HEK293T (cell line): Measurements from ENCODE around the gene ADAR.

Experiments used
- CTCF ChIA-PET: fragments of 350-600 bp; formaldehyde crosslinking; extraction: SDS; loops from one replicate; lab custom pipeline; 2021; ENCODE audit warnings: antibody characterized with exemption, inconsistent platforms; lab: Yijun Ruan, JAX
- POLR2A ChIA-PET: fragments of 350-600 bp; formaldehyde crosslinking; extraction: SDS; loops from one replicate; lab custom pipeline; 2020; ENCODE audit warnings: antibody characterized with exemption, inconsistent platforms; lab: Yijun Ruan, JAX
- DNase-seq: peaks from one replicate; pipeline ENCODE4 v3.0.0; 2012; ENCODE audit warnings: mixed read lengths; ENCODE audit errors: extremely low spot score
- ARNT ChIP-seq: fragments of 450-650 bp; IDR thresholded peaks from 2 replicates; pipeline ENCODE4 v1.6.1; 2017; ENCODE audit warnings: mild to moderate bottlenecking
- BHLHE40 ChIP-seq: fragments of 450-650 bp; IDR thresholded peaks from 2 replicates; pipeline ENCODE4 v1.6.1; 2016; ENCODE audit warnings: mild to moderate bottlenecking, moderate library complexity, borderline replicate concordance
- CTBP1 ChIP-seq: fragments of 450-650 bp; IDR thresholded peaks from 2 replicates; pipeline ENCODE4 v1.6.1; 2016; ENCODE audit warnings: borderline replicate concordance
- ELF4 ChIP-seq: fragments of 450-650 bp; IDR thresholded peaks from 2 replicates; pipeline ENCODE4 v1.6.1; 2017; ENCODE audit warnings: antibody characterized with exemption
- FOXA1 ChIP-seq: fragments of 450-650 bp; IDR thresholded peaks from 2 replicates; pipeline ENCODE4 v1.6.1; 2016; ENCODE audit warnings: mild to moderate bottlenecking
- FOXK2 ChIP-seq: fragments of 450-650 bp; IDR thresholded peaks from 2 replicates; pipeline ENCODE4 v1.6.1; 2016; ENCODE audit warnings: mild to moderate bottlenecking
- FOXM1 ChIP-seq: fragments of 450-650 bp; IDR thresholded peaks from 2 replicates; pipeline ENCODE4 v1.6.1; 2017; ENCODE audit warnings: mild to moderate bottlenecking, borderline replicate concordance
- HDGF ChIP-seq: fragments of 450-650 bp; IDR thresholded peaks from 2 replicates; pipeline ENCODE4 v1.6.1; 2017; ENCODE audit warnings: antibody characterized with exemption, borderline replicate concordance
- L3MBTL2 ChIP-seq: fragments of 450-650 bp; conservative IDR thresholded peaks from 2 replicates; pipeline ENCODE4 v1.6.1; 2016; ENCODE audit warnings: mild to moderate bottlenecking
- LEF1 ChIP-seq: fragments of 450-650 bp; IDR thresholded peaks from 2 replicates; pipeline ENCODE4 v1.6.1; 2017; ENCODE audit warnings: mild to moderate bottlenecking, borderline replicate concordance
- NFRKB ChIP-seq: fragments of 450-650 bp; IDR thresholded peaks from 2 replicates; pipeline ENCODE4 v1.6.1; 2016; ENCODE audit warnings: mild to moderate bottlenecking, moderate library complexity
- PKNOX1 ChIP-seq: fragments of 450-650 bp; IDR thresholded peaks from 2 replicates; pipeline ENCODE4 v1.6.1; 2016
- SP1 ChIP-seq: fragments of 450-650 bp; IDR thresholded peaks from 2 replicates; pipeline ENCODE4 v1.6.1; 2017
- SUZ12 ChIP-seq: fragments of 450-650 bp; IDR thresholded peaks from 2 replicates; pipeline ENCODE4 v1.6.1; 2016; ENCODE audit warnings: mild to moderate bottlenecking
- TARDBP ChIP-seq: fragments of 450-650 bp; IDR thresholded peaks from 2 replicates; pipeline ENCODE4 v1.6.1; 2016
- ZNF384 ChIP-seq: fragments of 450-650 bp; IDR thresholded peaks from 2 replicates; pipeline ENCODE4 v1.6.1; 2016

The ADAR gene

GRCh38 chr1:154575147-154575927 is 32.6 kb downstream of the ADAR start:
- TF ChIP-seq ARNT (no peak), FOXK2 (no peak), PKNOX1 (no peak), NFRKB (no peak), L3MBTL2 (no peak)
- ChIA-PET POLR2A (interaction anchor here (1.7 kb wide), 1 partner anchor 15 kb away, joined by 3 read pairs; no protein-coding TSS in a partner anchor), CTCF (interaction anchor here (1.2 kb wide), 1 partner anchor 15 kb away, joined by 5 read pairs; no protein-coding TSS in a partner anchor)
- DNase-seq: no peak

- POLR2A ChIA-PET: no interaction called here
- no peak for DNase-seq
- CTCF ChIA-PET: interaction anchor here (1.2 kb wide), 1 partner anchor 15 kb away, joined by 5 read pairs; no protein-coding TSS in a partner anchor
- TF ChIP-seq TARDBP (no peak), ARNT (no peak), CTBP1 (no peak), FOXK2 (no peak), PKNOX1 (no peak), NFRKB (no peak), FOXA1 (no peak), SP1 (no peak), LEF1 (no peak), HDGF (no peak), L3MBTL2 (no peak), ELF4 (no peak), SUZ12 (no peak), ZNF384 (no peak), FOXM1 (no peak), BHLHE40 (no peak)
Observed at GRCh38 chr1:154574716-154575115, 33.3 kb downstream of the ADAR start.

- no peak for DNase-seq
- ChIA-PET POLR2A (interaction anchor here (1.1 kb wide), 1 partner anchor 13 kb away, joined by 6 read pairs; no protein-coding TSS in a partner anchor), CTCF (interaction anchor here (1.1 kb wide), 1 partner anchor 13 kb away, joined by 7 read pairs; no protein-coding TSS in a partner anchor)
- no peak for TF ChIP-seq HDGF
- no peak for TF ChIP-seq SP1
- TF ChIP-seq NFRKB: no peak
- no peak for TF ChIP-seq BHLHE40
- no peak for TF ChIP-seq LEF1
- TF ChIP-seq FOXM1: no peak
- TF ChIP-seq L3MBTL2: no peak
- TF ChIP-seq ZNF384: no peak
- no peak for TF ChIP-seq ARNT
- no peak for TF ChIP-seq SUZ12
- no peak for TF ChIP-seq TARDBP
Observed at GRCh38 chr1:154573168-154573510, 34.8 kb downstream of the ADAR start.

GRCh38 chr1:154572468-154573167 is 35.4 kb downstream of the ADAR start:
- no peak for TF ChIP-seq NFRKB
- no peak for TF ChIP-seq TARDBP
- no peak for TF ChIP-seq FOXA1
- TF ChIP-seq CTBP1: no peak
- no peak for TF ChIP-seq SUZ12
- no peak for TF ChIP-seq LEF1
- TF ChIP-seq L3MBTL2: no peak
- TF ChIP-seq FOXM1: no peak
- no peak for TF ChIP-seq ELF4
- no peak for TF ChIP-seq BHLHE40
- no peak for TF ChIP-seq PKNOX1
- TF ChIP-seq FOXK2: no peak
- TF ChIP-seq HDGF: no peak
- no peak for DNase-seq
- ChIA-PET CTCF (interaction anchor here (1.1 kb wide), 1 partner anchor 13 kb away, joined by 7 read pairs; no protein-coding TSS in a partner anchor), POLR2A (interaction anchor here (1.1 kb wide), 1 partner anchor 13 kb away, joined by 6 read pairs; no protein-coding TSS in a partner anchor)

- POLR2A ChIA-PET: no interaction called here
- TF ChIP-seq SUZ12 (no peak), PKNOX1 (no peak)
- CTCF ChIA-PET: no interaction called here
- no peak for DNase-seq
Observed at GRCh38 chr1:154571964-154572288, 36.1 kb downstream of the ADAR start.
